OCI-M2 (cell line): ENCODE results near the gene GP1BB.

ENCODE experiments used
- DNase-seq: peaks from one replicate; lab custom pipeline; 2025; ENCODE audit not compliant: unreplicated experiment; lab: John Stamatoyannopoulos, UW

Gene GP1BB

GRCh38 chr22:19755145-19755710 lies 31.9 kb downstream of the GP1BB start:
- DNase-seq, result no peak

GRCh38 chr22:19755722-19756287 lies 32.5 kb downstream of the GP1BB start:
- no peak for DNase-seq

- DNase-seq, result no peak
These were observed 33.2 kb downstream of the GP1BB start for GRCh38 chr22:19756288-19757128.

GRCh38 chr22:19757140-19757984 lies 34.0 kb downstream of the GP1BB start:
- no peak for DNase-seq

GRCh38 chr22:19757985-19758895 lies 34.9 kb downstream of the GP1BB start:
- no peak for DNase-seq

GRCh38 chr22:19758896-19759426 lies 35.6 kb downstream of the GP1BB start:
- no peak for DNase-seq

- no peak for DNase-seq
These were observed 36.2 kb downstream of the GP1BB start for GRCh38 chr22:19759427-19760057.

- DNase-seq, result no peak
These were observed 37.0 kb downstream of the GP1BB start, which contains the start of gene TBX1 for GRCh38 chr22:19760058-19760950. Gene TBX1 (plus strand): TSS chr22:19760778. CDS start chr22:19760844, 66 bp downstream.

GRCh38 chr22:19760951-19761724 lies 37.8 kb downstream of the GP1BB start:
- DNase-seq, result no peak

GRCh38 chr22:19761725-19762567 lies 38.6 kb downstream of the GP1BB start:
- no peak for DNase-seq

GRCh38 chr22:19762568-19763457 lies 39.5 kb downstream of the GP1BB start:
- no peak for DNase-seq

GRCh38 chr22:19763458-19764298 lies 40.3 kb downstream of the GP1BB start:
- no peak for DNase-seq

- DNase-seq, result no peak
These were observed 40.9 kb downstream of the GP1BB start for GRCh38 chr22:19764299-19764593.

- no peak for DNase-seq
These were observed 41.5 kb downstream of the GP1BB start for GRCh38 chr22:19764636-19765476.
